Measurements from ENCODE around the gene HMGXB3. TPM values are rescaled to one million over a fixed set of nuclear protein-coding genes. Genes with fewer than 3 reads are reported as not detected.
"Not testable (repeated sequence)": the region's sequence is repeated elsewhere in the genome, so short reads cannot be mapped to it uniquely, and the experiment has no call there.

The HMGXB3 gene
- polyA plus RNA-seq, 4 donors: 25.9 to 40.4 (median 33.3) TPM

DNA sequence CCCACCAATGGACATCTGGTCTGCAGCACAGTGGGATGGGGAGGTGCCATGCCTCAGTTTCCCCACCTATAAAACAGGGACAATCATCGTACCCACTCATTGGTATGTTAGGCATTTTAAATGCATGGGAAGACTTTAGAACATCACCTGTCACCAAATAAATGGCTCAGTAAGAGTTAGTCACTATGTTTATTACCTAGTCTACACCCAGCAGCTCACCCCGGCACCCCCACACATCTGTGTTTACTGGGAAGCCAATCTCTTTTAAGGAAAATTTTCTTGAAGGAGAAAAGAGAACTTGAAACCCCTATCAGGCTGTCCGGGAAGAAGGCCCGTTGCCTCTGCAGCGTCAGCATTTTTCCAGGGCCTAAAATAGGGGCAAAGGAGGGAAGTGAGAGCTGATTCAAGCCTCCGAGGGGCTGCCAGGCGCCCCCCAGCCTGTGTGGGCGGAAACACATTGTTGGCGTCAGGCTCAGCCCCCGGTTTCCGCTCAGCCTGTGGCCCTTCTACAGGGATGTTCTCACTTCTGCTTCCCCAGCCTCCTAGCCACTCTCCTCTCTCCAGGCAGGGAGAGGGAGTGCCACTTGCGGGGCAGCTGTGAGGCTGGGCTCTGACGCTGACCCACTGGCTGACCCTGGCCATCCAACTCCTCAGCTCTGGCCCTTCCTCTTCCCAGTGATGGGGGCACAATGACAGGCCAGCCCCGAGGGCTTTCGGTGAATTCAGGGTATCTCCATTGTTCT lies 81.2 kb downstream of the HMGXB3 start:
- DNase-seq (ENCODE audit: low read depth in 4 of 4, low spot score in 2 of 4): peak in 3 of 4 donors; percentile 21 to 26 (median 21)

DNA sequence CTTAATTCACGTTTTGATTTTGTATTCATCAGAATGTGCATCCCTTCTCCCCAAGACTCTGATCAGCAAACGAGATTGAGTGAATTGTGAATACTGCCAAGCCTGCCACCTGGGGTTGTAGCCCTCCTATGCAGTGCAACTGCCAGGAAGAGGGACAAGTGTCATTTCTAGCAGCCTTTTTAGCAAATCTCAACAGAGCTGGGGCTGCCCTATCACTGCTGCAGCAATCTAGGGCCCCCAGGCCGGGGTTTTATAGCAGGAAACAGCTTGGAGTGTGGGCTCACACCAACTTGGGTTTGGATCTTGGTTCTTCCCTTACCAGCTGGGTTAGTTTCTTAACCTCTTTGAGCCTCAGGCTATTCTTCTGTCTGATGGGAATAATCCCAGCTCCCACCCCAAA lies 81.8 kb downstream of the HMGXB3 start:
- DNase-seq (ENCODE audit: low read depth in 4 of 4, low spot score in 2 of 4): no peak

DNA sequence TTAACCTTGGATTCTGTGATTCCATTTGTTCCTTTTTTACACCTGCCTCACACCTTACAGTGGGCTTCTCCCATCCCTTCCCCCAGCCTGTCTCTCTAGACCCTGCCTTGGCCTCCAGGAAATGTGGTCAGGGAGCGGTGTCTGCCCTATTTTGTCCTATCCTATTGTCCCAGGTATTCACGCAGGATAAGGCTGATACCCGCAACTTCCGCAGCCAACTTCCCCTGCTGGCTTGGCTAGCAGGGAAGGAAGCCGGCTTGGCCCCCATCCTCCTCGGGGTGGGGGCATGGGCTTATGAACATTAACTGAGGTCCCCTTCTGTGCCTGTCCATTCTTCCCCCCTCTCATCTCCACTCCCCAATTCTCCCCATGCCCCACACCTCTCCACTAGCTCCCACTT lies 82.3 kb downstream of the HMGXB3 start:
- no peak for DNase-seq (ENCODE audit: low read depth in 4 of 4, low spot score in 2 of 4)

DNA sequence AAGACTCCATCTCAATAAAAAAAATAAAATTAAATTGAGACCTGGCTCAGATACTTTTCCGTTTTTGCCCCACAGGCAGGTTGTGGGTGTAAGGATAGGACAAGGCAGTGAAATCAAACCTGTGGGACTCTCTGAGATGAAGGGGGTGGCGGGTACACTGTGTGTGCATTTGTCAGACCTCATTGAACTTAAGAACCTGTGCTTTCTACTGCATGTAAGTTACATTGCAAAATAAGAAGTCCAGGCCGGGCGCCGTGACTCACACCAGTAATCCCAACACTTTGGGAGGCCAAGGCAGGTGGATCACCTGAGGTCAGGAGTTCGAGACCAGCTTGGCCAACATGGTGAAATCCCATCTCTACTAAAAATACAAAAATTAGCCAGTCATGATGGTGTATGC lies 84.2 kb downstream of the HMGXB3 start:
- not testable (repeated sequence) for DNase-seq (ENCODE audit: low read depth in 4 of 4, low spot score in 2 of 4)

DNA sequence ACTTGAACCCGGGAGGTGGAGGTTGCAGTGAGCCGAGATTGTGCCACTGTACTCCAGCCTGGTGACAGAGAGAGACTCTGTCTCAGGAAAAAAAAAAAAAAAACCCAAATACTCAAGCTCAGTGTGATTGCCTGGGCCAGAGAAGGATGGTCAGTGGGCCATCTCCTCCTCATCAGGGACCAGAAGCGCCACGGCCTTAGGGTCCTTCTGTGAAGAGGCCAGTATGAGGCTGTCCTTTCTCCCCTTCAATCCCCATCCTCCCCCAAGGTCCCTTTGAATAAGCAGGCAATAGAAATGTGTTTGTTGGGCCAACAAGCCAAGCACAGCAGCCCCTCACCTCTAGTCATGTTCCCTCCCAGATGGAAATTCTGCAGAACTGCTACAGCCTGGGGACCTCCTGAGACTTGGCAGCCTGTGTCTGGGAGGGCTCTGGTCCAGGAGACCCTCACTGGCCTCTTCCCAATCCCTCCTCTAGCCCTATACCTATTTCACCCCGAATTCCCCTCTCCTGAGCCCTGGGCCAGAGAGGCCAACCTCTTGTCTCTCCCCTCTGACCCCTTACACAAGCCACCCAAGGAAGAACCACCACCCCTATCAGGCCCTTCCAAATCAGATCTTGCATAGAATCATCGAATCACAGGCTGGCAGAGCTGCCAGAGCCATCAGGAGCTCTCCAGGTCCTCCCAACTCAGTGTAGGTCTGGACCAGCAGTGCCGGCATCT lies 84.8 kb downstream of the HMGXB3 start:
- no peak for DNase-seq (ENCODE audit: low read depth in 4 of 4, low spot score in 2 of 4)

DNA sequence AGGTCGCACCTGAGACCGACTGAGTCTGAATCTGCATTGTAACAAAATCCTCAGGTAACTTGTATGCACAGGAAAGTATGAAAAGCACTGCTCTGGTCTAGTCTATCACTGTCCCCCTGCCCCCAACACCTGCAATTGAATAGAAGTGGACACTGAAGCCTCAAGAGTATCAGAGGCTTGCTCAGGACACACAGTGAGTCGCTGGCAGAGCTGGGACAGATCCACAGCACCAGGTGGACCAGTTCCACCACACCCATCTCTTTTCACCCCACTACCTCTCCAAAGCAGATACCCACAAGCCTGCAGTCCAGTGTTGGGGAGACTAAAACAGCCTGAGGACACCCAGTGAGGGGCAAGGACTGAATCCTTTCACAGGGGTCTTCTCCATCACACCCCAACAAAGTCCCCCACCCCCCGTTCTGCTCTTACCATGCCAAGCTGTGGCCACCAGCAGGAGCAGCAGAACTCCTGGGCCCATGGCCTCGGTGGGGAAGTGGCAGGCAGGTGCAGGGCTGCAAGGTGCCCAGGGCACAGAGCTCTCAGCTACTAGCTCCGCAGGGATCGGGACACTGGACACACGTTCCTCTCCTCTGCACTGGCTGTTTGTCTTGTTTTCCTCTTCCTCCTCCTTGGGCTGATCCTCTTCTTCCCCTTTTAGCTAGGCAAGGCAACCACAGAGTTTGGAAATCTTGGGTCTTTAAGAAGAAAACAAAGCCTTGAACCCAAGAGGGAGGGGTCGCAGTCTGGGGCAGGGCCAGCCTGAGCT lies 85.6 kb downstream of the HMGXB3 start, which contains the start of gene CSF1R:
Gene CSF1R (minus strand): TSS at position 605 of the 766 bp plus-strand sequence. CDS start 127 bp downstream, at position 478.
- DNase-seq (ENCODE audit: low read depth in 4 of 4, low spot score in 2 of 4): no peak

DNA sequence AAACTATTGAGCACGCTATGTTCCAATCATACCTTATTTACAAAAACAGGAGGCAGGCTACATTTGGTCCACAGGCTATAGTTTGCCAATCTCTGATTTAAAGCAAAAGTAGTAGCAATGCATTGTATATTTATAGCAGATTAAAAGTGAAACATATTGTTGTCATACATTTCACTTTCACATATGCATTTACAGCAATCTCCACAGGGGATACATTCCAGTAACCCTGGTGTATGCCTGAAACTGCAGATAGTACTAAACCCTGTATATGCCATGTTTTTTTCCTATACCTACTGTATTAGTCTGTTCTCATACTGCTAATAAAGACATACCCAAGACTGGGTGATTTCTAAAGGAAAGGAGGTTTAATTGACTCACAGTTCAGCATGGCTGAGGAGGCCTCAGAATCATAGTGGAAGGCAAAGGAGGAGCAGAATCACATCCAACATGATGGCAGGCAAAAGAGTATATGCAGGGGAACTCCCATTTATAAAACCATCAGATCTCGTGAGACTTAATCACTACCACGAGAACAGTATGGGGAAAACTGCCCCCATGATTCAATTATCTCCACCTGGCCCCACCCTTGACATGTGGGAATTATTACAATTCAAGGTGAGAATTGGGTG lies 91.7 kb downstream of the HMGXB3 start:
- DNase-seq (ENCODE audit: low read depth in 4 of 4, low spot score in 2 of 4): no peak

DNA sequence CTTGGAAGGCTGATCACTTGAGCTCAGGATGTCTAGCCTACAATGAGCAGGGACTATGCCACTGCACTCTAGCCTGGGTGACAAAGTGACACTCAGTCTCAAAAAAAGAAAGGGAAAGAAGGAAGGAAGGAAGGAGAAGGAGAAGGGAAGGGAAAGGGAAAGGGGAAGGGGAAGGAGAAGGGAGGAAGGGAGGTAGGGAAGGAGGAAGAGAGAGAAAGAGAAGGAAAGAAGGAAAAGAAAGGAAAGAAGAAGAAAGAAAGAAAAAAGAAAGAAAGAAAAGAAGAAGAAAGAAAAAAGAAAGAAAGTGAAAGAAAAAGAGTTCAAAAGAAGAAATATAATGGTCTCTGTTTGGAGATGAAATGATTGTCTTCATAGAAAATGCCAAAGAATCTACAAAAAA lies 96.6 kb downstream of the HMGXB3 start:
- no peak for DNase-seq (ENCODE audit: low read depth in 4 of 4, low spot score in 2 of 4)

DNA sequence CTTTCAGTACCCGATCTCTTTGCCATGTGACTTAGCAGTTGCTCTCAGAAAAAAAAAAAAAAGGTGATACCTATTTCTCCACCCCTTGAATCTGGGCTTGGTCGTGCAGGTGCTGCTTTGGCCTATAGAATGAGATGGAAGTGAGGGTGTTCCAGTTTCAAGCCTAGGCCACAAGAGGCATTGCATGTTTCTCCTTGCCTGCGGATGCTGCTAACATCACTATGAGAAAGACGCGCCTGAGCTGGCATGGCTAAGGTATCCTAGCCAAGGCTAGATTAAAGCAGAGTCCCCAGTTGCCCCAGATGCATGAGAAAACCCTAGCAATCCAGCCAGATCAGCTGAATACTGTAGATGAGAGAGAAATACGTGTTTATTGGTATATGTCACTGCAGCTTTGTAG lies 100.5 kb downstream of the HMGXB3 start:
- no peak for DNase-seq (ENCODE audit: low read depth in 4 of 4, low spot score in 2 of 4)

Other genes starting within 250 kb of the HMGXB3 start
- under 1 TPM; 0.11 to 0.24 (median 0.15) TPM for gene PDE6A, start 55.9 kb upstream of the HMGXB3 start, polyA plus RNA-seq (ENCODE audit: insufficient read length in 4 of 4)
- 10 to 100 TPM; 17.8 to 21.1 (median 18.4) TPM for gene SLC26A2, start 40.0 kb upstream of the HMGXB3 start, polyA plus RNA-seq (ENCODE audit: insufficient read length in 4 of 4)
- 1 to 10 TPM; 5.6 to 7.5 (median 6.8) TPM for gene TIGD6, start 85 bp upstream of the HMGXB3 start, polyA plus RNA-seq (ENCODE audit: insufficient read length in 4 of 4)
- gene CSF1R, start 85.8 kb downstream of the HMGXB3 start, polyA plus RNA-seq (ENCODE audit: insufficient read length in 4 of 4): 10 to 100 TPM; 13.7 to 18.0 (median 16.9) TPM
- 100 to 1,000 TPM; 130 to 148 (median 143) TPM for gene PDGFRB, start 155.1 kb downstream of the HMGXB3 start, polyA plus RNA-seq (ENCODE audit: insufficient read length in 4 of 4)
- under 1 TPM; 0.47 to 0.76 (median 0.50) TPM for gene CDX1, start 166.0 kb downstream of the HMGXB3 start, polyA plus RNA-seq (ENCODE audit: insufficient read length in 4 of 4)
- gene SLC6A7, start 189.3 kb downstream of the HMGXB3 start, polyA plus RNA-seq (ENCODE audit: insufficient read length in 4 of 4): under 1 TPM in 3 of 4 donors, not detected in 1; 0.06 to 0.13 (median 0.08) TPM